Peyer's patch (tissue), 4 donors: Measurements from ENCODE around the gene SETDB1. TPM values are rescaled to one million over a fixed set of nuclear protein-coding genes. Genes with fewer than 3 reads are reported as not detected.

ENCODE experiments used
- DNase-seq, 3 donors: peaks; one replicate each; pipeline ENCODE4 v3.0.0-alpha.2; 2017 to 2019
- H3K27ac ChIP-seq, 4 donors: fragments of 200-600 bp; sonication (generic); one replicate each; pipeline ENCODE4 v1.5.1; 2016 to 2019
- H3K27me3 ChIP-seq, 2 donors: fragments of 200-600 bp; sonication (generic); one replicate each; pipeline ENCODE4 v1.5.1; 2019
- H3K36me3 ChIP-seq, 3 donors: fragments of 200-600 bp; sonication (generic); one replicate each; pipeline ENCODE4 v1.5.1; 2016 to 2019
- H3K4me1 ChIP-seq, 4 donors: fragments of 200-600 bp; sonication (generic); one replicate each; pipeline ENCODE4 v1.5.1; 2016 to 2019
- H3K4me3 ChIP-seq, 4 donors: fragments of 200-600 bp; sonication (generic); 1 replicate in 3 of 4; 2 replicates in 1 of 4; pipeline ENCODE4 v1.5.1; 2016 to 2019; ENCODE audit warnings: mild to moderate bottlenecking in 1 of 4
- H3K9me3 ChIP-seq, 4 donors: fragments of 200-600 bp; sonication (generic); one replicate each; pipeline ENCODE4 v1.5.1; 2016 to 2019; ENCODE audit warnings: mild to moderate bottlenecking in 1 of 4
- CTCF ChIP-seq, 6 experiments: fragments of 450-650 bp in 4 of 6; fragments of 200-600 bp in 2 of 6; sonication (generic) in 1 of 6; IDR thresholded peaks; one replicate each; pipeline ENCODE4 v1.5.1; 2017 to 2019; ENCODE audit warnings: antibody characterized with exemption in 6 of 6, mild to moderate bottlenecking in 3 of 6, moderate library complexity in 1 of 6
- POLR2A ChIP-seq, 2 donors: fragments of 450-650 bp; IDR thresholded peaks; one replicate each; pipeline ENCODE4 v1.5.1; 2017; ENCODE audit warnings: antibody characterized with exemption in 2 of 2, mild to moderate bottlenecking in 2 of 2, moderate library complexity in 2 of 2
- total RNA-seq, 4 donors: library from RNA; depleted of rRNA; stranded (reverse); fragments of >200 nt; gene quantifications; one replicate each; pipeline ENCODE4 v1.1.0, GENCODE V29; 2016

Gene SETDB1
- total RNA-seq, 4 donors from 2014 or later: 28.2 to 106 (median 61.5) TPM

DNA sequence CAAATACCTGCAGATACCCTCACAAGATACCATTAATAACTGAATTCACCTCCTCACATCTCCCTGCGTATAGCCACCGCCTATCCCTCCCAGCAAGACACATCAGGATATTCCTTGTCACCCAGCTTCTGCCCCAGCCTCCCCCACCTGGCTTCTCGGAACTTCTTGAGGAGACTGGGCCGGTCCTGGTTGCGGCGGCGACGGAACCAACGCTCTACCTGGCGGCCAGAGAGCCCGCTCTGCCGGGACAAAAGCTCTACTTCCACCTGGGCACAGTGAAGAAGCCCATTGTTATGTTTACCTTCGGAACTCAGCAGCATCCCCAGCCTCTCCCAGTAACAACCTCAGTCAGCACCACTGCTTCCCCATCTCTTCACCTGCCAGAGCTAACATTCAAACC, 41.8 kb downstream of the SETDB1 start:
- peak in 1 of 3 donors; percentile 36 for DNase-seq
- H3K27ac ChIP-seq: no peak overlapping the region
- peaks cover 5 to 33% (median 14%) of the 10 kb centered on the region in 4 donors for H3K4me1 ChIP-seq
- H3K27me3 ChIP-seq: no peaks in the 10 kb centered on the region
- no peaks in the 10 kb centered on the region for H3K9me3 ChIP-seq
- H3K36me3 ChIP-seq: peaks cover 0 to 62% (median 9%) of the 10 kb centered on the region in 3 donors
- no peak for TF ChIP-seq CTCF (IDR thresholded peaks at IDR 0.05)
- TF ChIP-seq POLR2A (IDR thresholded peaks at IDR 0.05): no peak
- no peak overlapping the region for H3K4me3 ChIP-seq

GRCh38 chr1:150968491-150968890, 42.3 kb downstream of the SETDB1 start:
- Histone ChIP-seq H3K27ac (no peak overlapping the region), H3K4me1 (peaks cover 5 to 38% (median 19%) of the 10 kb centered on the region in 4 donors), H3K27me3 (no peaks in the 10 kb centered on the region), H3K9me3 (no peaks in the 10 kb centered on the region), H3K36me3 (peaks cover 0 to 56% (median 9%) of the 10 kb centered on the region in 3 donors), H3K4me3 (no peak overlapping the region)
- DNase-seq: peak in 1 of 3 donors; percentile 32
- TF ChIP-seq CTCF (IDR thresholded peaks at IDR 0.05) (no peak), POLR2A (IDR thresholded peaks at IDR 0.05) (no peak)

DNA sequence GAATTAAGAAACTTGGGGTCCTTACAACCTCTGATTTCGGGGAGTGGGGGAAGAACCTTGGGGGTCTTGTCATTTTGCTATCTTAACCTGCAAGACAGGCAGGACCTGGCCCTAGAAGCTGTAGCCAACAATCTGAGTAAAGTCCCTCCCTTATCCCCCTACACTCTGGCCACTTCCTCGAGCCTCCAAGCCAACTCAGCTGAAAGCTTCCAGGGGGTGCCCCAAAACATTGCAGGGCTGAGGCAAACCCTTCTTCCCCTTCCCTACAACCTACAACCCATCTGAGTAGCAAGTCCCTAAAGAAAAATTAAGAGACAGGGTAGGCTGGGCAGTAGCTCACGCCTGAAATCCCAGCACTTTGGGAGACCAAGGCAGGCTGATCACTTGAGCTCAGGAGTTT, 43.5 kb downstream of the SETDB1 start:
- peaks cover 5 to 39% (median 21%) of the 10 kb centered on the region in 4 donors for H3K4me1 ChIP-seq
- no peak overlapping the region for H3K4me3 ChIP-seq
- peak in 1 of 3 donors; percentile 11 for DNase-seq
- H3K9me3 ChIP-seq: no peaks in the 10 kb centered on the region
- peaks cover 0 to 45% (median 9%) of the 10 kb centered on the region in 3 donors for H3K36me3 ChIP-seq
- no peaks in the 10 kb centered on the region for H3K27me3 ChIP-seq
- H3K27ac ChIP-seq: no peak overlapping the region
- no peak for TF ChIP-seq CTCF (IDR thresholded peaks at IDR 0.05)
- no peak for TF ChIP-seq POLR2A (IDR thresholded peaks at IDR 0.05)

GRCh38 chr1:150970808-150971582, 44.8 kb downstream of the SETDB1 start:
- DNase-seq: peak; percentile 37 to 91 (median 86)
- peaks cover 5 to 39% (median 22%) of the 10 kb centered on the region in 4 donors for H3K4me1 ChIP-seq
- peaks cover 0 to 31% (median 9%) of the 10 kb centered on the region in 3 donors for H3K36me3 ChIP-seq
- H3K9me3 ChIP-seq: no peaks in the 10 kb centered on the region
- TF ChIP-seq CTCF (IDR thresholded peaks at IDR 0.05): no peak
- peak; percentile 35 to 68 for TF ChIP-seq POLR2A (IDR thresholded peaks at IDR 0.05)
- H3K27ac ChIP-seq: peak overlapping the region; percentile 91 to 98 (median 94)
- no peaks in the 10 kb centered on the region for H3K27me3 ChIP-seq
- H3K4me3 ChIP-seq: peak overlapping the region in 2 of 4 donors; percentile 69 to 97

DNA sequence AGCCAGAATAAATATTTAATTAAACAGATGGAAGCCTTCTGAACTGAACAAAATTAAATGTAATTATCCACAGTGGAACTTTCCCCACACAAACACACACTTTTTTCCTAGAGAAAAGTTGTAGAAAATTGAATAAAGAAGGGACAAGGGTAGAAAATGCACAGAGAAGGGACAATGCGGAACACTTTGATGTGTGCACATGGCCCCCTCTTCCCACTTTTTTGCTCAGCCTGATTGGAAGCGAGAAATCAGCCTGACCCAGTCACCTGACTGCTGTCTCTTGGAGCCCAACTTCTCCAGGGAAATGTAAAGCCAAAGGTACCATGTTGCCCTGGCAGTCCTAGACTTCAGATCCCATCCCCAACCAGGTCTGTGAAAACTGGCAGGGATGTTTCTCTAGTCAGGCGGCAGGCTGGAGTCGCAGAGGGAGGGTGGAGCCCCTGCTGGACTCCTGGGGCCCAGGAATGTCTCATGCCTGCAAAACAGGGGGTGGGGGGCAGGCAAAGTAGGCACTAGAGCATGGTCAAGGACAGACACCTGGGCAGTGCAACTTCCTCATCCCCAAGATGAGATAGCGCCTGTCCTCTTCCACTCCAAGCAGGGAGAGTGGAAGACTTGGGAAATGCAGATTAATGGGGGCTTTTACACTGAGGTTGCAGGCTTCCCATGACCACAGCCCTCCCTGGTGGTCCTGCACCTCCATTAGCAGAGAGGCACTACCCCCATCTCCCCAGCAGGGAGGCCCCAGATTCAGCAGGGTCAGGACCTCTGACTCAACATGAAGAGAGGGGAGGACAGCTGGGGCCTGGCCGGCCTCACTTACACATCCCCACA, 45.6 kb downstream of the SETDB1 start:
- H3K27ac ChIP-seq: peak overlapping the region; percentile 91 to 98 (median 94)
- peaks cover 0 to 23% (median 9%) of the 10 kb centered on the region in 3 donors for H3K36me3 ChIP-seq
- H3K27me3 ChIP-seq: no peaks in the 10 kb centered on the region
- no peak for DNase-seq
- no peaks in the 10 kb centered on the region for H3K9me3 ChIP-seq
- H3K4me3 ChIP-seq: peak overlapping the region in 2 of 4 donors; percentile 69 to 97
- TF ChIP-seq POLR2A (IDR thresholded peaks at IDR 0.05): no peak
- TF ChIP-seq CTCF (IDR thresholded peaks at IDR 0.05): peak in 3 of 6 experiments; percentile 4 to 9 (median 7)
- peaks cover 5 to 46% (median 22%) of the 10 kb centered on the region in 4 donors for H3K4me1 ChIP-seq
